Measurements from ENCODE around the gene AKNA.

AKNA gene

DNA sequence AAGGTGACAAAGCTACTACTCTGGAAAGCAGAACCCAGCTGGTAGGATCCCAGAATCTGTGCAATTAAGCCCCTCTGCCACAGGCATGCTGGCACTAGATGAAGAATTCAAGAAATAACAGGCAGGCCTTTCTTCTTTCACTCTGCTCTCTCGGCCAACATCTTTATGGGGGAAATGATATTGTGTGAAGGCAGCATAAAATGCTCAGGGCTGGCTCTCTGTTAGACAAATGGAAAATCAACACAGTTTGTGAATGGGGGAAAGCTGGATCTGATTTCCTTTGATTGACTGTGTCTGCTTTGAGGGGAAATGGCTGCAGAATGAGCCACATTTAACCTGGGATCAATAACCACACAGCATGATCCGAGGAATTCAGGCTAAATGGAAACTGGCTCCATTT lies 29.1 kb upstream of the AKNA start:
- DNase-seq: no peak

DNA sequence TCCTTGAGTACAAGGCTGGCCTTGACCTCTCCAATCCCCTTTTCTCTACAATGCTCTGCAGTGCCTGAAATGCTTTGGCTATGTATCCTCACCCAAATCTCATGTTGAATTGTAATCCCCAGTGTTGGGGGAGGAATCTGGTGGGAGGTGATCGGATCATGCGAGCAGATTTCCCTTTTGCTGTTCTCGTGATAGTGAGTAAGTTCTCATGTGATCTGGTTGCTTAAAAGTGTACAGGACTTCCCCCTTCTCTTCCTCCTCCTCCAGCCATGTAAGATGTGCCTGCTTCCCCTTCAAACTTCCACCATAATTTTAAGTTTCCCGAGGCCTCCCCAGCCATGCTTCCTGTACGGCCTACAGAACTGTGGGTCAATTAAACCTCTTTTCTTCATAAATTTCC lies 28.5 kb upstream of the AKNA start:
- no peak for DNase-seq

DNA sequence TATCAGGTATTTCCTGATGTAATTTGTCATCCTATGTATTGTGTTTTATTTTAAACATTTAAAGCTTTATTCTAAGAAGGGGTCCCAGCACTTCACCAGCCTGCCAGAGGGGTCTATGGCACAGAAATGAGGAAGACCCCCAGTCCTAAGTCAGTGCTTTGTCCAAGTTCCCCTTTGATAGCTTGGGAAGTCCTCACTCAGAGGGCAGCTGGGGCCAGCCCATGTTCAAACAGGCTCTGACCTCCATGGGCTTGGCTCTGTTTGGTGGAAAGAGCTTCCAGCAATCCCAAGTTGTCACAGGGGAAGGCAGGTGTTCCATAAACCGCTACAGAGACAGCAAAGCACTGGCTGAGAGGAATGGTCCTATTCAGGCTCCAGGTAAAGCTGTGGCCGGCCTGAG lies 26.6 kb upstream of the AKNA start:
- DNase-seq: no peak

DNA sequence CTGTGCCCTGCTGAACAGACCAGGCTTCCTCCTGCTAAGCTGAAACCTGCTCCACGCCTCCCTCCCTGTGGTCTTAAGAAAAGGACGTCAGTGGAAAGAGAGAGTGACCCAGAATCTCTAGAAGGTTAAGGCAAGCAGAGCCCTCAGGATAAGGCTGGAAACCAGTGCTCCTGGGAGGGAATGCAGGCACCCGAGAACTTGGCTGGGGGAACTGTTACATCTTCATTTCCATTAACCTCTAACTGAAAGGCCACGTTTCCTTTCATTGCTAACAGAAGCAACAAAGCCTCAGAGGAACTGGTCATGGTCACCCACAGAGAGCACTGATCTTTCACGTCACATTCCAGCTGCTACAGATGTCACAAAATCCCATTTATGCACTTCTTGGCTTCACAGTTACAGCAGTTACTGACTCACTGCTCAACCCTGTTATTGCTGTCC lies 26.1 kb upstream of the AKNA start:
- DNase-seq: no peak

DNA sequence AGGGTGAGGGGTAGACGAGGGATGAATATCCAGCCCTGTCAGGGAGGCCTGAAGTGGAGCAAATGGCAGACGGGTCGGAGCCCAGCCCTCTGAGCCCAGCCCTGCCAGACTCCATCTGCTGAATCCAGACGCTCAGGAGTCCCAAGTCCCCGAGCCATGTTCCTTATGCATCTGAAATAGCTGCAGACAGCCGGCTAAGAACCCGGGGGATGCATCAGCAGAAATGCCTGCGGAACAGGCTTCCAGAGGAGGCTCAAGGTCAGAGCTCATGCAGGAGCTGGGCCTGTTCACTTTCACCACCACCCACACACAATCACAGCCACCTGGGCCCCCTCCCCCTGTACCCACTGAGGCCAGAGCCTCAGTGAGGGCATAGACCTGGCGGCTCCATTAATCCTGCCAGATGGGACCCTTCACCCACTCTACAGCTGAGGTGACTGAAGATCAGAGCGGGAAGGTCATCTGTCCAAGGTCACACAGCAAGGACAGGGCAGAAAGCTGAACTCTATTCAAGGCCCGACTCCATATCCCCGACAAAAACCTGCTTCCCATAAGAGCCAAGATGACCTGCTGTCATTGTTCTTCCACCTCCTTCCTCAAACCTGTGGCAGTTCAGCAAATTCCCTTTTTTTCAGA lies 24.4 kb upstream of the AKNA start:
- no peak for DNase-seq

DNA sequence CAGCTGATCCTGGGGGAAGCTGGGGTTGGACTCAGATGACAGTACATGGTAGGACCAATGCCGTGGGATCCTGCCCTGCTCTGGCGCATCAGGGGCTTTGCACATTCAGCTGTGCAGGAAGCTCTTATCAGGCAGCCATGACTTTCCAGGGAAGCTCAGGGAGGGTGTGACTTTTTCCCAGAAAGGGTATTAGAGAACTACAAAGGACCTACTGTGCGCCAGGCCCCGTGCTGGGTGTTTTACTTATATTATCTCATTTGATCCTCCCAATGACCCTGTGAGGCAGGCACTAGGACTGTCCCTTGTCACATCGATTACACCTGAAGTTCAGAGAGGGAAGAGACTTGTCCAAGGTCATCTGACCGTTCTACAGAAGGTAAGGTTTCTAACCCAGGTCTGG lies 23.7 kb upstream of the AKNA start:
- no peak for DNase-seq

DNA sequence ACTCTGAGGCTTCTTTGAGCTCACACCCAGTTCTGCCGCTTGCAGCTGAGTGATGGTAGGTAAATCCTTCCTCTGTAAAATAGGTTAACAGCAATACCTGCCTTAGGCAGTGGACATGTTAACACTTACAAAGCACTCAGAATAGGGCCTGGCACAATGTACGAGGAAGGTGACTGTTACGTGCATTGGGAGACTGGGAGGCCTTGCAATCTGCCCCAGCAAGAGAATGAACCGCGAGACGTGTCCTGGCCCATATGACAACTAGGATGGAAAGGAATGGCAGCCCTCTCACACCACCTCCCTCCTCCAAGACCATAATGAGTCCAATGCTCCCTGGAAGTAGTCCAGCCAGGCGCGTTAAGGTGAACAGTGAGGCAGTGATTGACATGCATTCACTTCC lies 23.1 kb upstream of the AKNA start:
- DNase-seq: no peak

DNA sequence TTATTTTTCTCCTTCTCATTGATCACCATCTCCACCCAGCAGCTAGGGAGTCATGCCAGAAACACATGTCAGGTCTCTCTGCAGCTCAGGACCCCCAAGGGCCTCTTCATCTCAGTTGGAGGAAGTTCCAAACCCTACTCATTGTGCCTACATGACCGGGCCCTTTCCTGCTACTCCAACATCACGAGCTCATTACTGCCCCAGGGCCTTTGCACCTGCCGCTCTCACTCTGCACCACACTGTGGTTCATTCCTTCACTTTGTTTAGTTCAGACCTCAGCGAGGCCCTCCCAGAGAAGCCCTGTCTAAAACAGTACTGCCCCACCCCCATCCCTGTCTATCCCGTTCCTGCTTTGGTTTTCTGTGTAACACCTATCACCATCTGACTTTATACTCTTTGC lies 22.1 kb upstream of the AKNA start:
- DNase-seq: no peak

DNA sequence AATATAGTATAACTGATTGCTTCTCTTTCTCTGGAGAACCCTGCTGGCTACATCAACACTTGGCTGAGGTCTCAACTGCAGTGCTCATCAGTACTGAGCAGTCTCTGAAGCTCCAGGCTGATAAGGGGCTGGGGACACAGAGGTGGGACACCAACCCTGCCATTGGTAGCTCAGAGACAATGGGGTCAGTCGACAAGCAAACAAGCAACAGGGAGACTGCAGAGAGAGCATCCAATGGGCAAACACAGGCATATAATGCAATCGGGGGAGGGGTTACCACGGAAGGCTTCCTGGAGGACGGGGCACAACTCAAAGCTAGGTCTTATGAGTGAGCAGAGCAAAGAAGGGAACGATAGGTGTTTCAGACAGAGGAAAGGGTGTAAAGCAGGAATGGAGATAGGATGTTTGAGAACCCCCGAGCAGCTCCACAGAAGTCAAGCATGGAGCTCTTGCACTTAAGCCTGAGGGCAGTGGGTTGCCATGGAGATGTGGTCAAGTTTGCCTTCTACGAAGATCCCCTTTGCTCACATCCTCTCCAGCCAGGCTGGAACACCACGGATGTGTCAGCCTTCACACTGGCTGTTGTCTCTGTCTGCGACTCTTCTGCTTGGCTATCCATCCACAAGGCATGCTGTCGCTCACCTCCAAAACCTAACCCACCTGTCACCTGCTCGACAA lies 21.5 kb upstream of the AKNA start:
- DNase-seq: no peak

DNA sequence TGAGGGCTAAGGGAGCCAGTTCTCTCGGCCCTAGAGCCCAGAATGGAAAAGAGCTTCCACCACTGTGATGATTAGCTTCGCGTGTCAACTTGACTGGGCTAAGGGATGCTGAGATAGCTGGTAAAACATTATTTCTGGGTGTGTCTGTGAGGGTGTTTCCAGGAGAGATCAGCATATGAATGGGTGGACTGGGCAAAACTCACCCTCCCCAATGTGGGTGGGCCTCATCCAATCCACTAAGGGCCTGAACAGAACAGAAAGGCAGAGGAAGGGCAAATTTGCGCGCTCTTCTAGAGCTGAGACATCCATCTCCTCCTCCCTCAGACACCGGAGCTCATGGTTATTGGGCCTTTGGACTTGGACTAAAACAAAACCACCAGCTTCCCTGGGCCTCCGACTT lies 20.9 kb upstream of the AKNA start:
- DNase-seq: no peak

DNA sequence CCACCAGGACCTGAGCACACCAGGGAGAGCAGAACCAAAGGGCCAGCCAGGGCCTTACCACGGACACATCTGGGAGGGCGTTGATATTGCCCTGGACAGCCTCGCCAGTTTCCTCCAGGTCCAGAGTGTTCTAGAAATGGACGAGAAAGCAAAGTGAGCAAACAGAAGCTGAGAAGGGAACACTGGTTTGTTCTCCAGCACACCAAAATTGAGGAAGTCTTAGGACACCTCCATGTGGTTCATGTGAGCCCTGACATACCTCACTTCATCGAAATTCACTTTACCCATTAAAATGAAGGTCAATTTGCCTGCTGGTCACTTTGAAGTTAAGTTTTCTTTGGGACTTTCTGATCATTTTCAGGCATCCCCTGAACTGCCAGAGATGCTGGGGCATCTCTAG lies 20.1 kb upstream of the AKNA start:
- no peak for DNase-seq

DNA sequence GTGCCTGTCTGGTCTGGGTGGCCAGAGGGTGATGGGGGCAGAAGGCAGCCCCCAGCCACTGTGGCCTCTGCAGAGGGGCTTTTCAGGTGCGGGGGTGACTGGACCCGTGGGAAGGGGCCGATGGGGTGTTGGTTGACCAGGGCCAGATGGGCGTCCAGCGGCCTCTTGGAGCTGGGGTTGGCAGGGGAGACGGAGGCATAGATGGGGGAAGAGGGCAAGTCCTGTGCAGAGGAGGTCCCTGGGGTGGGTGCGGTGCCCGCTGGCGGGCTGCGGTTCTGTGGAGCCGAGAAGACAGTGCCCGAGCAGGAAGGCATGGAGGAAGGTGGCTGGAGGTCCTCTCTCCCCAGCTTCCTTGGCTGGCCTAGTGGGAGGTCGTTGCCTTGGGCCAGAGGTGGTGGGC lies 18.7 kb upstream of the AKNA start:
- DNase-seq: no peak

DNA sequence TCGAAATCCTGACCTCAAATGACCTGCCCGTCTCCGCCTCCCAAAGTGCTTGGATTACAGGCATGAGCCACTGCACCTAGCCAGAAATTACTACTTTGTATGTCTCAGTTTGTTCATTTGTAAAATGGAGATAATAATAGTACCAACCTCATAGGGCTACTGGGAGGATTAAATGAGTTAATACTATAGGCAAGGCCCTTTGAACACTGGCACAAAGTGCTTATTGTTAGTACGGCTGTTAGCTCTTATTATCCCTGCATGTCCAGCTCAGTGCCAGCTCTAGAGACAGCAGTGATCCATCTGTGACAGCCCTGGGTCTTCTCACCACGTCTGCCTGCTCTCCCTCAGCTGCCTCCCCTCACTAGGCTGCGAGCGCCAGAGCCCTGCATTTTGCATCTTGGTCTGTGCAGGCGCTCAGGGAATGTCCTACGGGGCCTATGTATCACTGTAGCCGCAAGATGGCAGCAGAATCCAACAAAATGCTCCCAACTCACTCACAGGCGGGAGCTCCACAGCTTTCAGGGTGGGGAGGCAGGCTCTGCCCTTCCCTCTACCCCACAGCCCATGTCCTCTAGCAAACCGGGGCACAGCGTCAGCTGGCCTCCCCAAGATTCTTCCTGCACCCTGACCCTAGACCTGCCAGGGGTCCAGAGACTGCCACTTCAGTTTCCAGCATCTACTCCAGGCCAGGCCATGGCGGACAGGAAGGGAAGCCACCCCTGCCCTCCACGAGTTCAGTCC lies 17.7 kb upstream of the AKNA start:
- DNase-seq: no peak

DNA sequence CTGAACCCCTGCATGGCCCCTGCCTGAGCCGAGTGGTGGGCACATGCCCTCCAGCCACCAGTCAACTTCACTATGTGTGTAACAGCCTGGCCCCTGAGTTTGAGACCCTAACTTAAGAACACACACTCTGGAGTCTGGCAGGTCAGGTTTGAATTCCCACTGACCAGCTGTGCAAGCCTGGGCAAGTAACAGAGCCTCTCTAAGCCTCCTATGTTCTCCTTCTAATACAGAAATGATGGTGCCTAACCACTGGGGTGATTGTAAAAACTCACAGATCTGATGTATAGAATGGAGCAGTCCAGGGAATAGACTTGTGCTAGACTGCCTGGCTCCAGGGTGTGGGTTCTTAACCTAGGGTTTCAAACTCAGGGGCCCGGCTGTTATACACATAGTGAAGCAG lies 16.7 kb upstream of the AKNA start:
- DNase-seq: no peak

DNA sequence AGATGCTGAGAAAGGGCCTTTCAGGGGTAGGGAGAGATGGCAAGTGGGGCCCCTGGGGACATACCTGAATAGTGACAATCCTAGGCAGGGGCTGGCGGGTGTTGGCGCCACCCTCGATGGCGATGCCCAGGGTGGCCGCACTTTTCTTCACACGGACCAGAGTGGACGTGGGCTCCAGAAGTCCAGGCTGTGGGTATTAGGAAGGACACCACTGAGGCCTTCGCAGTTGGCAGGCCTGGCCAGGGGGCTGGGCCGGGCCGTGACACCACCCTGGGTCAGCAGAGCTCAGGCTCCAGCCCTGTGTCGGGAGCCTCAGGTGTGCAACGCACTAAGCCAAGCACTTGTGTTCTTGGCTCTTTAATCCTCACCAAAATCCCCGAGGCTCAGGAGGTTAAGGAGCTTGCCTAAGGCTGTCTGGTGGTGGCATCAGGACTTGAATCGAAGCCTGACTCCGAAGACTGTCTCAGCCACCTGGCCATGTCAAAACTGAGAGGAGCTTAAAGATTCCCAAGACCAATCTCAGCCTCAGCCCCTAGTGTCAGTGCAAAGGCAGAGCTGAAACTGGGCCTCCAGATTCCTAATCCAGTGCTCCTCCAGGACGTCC lies 15.5 kb upstream of the AKNA start:
- no peak for DNase-seq

DNA sequence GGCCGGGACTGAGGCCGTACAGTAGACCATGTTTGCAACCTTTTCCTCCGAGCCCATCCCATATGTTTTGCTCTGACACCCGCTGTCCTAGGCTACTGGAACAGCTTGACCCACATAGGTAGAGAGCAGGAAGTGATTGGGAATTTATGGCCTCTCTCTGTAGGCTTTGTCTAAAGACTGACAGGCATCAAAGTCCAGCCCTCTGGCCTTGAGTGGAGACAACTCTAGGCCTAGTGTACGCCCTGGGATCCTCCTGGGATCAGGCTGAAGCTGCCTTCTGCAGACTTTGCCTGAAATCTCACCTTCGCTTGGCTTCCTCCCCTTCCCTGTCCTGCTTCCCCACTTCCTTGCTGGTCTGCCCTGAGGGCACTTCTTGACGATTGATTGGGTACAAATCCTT lies 13.6 kb upstream of the AKNA start:
- DNase-seq: no peak

DNA sequence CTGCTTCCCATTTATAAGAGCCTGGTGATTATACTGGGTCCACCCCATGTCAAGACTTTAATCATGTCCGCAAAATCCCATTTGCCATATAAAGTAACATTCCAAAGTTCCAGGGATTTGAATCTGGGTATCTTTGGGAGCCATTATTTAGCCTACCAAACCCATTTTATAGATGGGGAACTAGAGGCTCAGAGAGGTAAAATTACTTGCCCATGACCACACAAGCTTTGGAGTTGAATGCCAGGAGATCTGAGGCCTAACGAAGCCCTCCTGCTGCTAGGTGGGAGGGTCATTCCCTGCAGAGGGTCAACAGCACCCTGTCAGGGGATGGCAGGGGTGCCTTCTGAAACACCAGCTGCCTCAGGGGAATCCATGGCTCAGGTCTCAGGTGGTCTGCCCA lies 13.0 kb upstream of the AKNA start:
- DNase-seq: no peak

DNA sequence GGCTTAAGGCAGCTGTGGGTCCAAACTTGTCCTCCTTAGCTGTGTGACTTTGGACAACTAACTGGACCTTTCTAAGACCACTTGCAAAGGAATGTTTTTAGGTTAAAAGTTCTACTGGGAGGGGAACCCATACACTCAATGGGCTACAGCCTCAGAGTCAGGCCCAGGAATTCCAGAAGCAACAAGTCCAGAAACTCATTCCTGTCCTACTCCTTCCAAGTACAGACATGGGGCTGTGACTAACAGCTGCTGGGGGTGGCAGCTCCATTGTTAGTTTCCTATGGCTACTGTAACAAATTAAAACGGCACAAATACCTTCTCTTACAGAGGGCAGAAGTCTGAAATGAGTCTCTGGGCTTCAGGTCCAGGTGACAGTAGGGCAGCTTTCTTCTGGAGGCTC lies 12.4 kb upstream of the AKNA start:
- no peak for DNase-seq

DNA sequence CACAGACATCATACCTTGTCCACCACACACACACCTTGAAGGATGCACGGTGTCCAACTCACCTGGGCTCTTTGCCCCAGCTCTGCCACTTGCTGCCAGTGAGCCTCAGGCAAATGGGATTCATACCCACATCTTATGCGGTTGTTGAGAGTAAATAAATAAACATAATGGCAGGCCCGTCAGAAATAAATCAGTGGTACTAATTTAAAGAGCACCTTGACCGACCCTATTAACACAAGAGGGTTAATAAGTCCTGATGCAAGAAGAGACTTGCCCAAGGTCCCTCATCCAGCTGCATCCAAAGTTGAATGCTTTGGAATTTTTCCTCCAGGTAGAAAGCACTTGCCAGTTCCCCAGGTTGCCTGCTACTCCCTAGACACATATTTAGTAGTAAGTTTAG lies 11.6 kb upstream of the AKNA start:
- DNase-seq: no peak

DNA sequence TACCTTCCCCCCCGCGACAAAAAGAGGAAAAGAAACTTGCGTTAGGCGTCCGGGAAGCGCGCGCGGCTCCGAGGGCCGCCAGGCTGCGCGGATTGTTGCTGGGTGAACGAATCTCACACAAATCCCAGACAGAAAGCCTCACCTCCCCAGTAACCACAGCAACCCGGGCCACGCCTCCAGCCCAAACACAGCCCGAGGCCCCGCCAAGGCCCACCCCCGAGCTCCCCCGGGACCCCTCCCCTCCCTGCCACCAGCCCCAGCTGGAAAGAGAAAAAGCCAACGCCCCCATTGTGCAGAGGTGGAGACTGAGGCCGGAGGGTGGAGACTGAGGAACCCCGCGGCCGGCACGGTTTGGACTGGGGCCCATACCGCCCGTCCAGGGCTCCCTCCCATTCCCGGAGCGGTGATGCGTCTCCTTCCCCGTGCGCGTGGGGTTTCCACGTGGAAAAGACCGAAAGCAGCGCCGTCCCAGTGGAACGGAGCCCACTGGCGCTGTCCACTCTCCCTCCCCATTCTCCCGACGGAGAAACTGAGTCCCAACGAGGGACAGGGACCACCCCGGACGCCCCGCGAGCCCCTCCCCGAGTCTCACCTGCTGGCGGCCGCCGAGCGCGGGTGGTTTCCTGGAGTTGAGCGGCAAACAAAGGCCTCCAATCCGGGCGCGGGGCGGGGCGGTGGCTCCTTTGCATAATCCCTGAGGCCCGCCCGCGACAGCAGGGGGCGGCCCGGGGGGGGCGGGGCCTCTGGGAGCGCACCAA lies 10.2 kb upstream of the AKNA start:
- no peak for DNase-seq

DNA sequence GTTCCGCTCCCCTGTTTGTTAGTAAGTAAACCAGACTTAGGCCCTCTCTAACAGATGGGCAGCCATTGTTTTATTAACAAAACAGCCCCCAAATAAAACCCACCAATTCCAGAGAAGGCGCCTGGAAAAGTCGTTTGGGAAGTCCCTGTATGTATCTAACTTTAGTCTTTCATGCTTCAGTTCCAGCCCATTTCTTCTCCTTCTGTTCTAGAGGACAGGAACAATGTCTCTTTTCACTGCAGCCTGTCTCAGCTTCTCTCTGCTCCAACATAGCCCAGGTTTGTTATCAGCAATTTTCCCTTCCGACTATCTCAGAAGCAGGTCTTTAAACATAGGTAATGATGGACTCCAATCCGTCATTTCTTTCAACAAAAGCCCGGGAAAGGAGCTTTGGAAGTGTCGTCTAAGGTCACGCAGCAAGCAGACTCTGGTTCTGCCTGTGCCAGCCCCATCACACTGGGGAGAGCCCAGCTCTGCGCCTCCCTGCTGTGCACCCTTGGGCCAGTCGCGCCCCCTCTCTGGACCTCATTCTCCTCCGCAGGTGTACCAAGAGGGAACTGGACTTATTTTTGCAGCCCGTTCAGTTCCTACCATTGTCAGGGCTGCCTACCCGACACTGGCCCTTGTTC lies 9.6 kb upstream of the AKNA start:
- no peak for DNase-seq

DNA sequence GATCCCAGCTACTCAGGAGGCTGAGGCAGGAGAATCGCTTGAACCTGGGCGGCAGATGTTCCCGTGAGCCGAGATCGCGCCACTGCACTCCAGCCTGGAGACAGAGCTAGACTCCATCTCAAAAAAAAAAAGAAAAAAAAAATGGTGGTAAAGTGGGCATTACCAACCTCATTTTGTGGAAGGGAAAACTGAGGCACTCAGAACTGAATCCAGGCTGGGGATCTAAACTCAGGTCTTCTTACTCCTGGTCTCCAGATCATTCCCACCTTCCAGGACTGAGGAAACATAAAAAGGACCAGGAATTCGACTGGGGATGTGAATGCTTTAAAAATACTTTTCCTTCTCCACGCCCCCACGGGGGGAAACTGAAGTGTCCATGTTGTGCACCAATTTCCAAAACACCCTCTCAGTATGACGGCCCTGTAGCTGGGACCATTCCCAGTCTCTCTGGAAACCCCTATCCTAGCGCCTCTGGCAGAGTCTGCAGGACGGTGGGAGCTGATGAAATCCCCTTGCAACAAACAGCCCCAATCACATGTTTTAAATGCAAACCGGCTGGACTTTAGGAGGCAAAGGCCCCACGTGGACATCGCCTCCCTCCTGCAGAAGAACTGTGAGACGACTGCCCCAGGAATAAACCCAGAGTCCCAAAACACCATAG lies 8.9 kb upstream of the AKNA start:
- no peak for DNase-seq
